IMR-90 (cell line): Measurements from ENCODE around the gene PDCD1. TPM values are rescaled to one million over a fixed set of nuclear protein-coding genes. Genes with fewer than 3 reads are reported as not detected.
A peak's percentile ranks its signal among the peaks of the same experiment; 100 is the strongest.

Experiments
- ATAC-seq: fragments of 200-7000 bp; cut with Tn5 transposase; 2 replicates; pipeline ENCODE4 v1.9.1; 2020; ENCODE audit warnings: low read depth, mild to moderate bottlenecking, moderate library complexity
- BruUV-seq: library from RNA; stranded (reverse); fragments of 400-500 nt; replicated peaks from 2 replicates; lab custom pipeline; 2021; lab: Mats Ljungman, UMichigan
- CTCF ChIA-PET: fragments of 300-600 bp; formaldehyde crosslinking; extraction: SDS; loops from one replicate; lab custom pipeline; 2021; ENCODE audit warnings: antibody characterized with exemption; lab: Yijun Ruan, JAX
- POLR2A ChIA-PET: fragments of 300-600 bp; sonication (Branson Sonifier 250); formaldehyde crosslinking; loops from one replicate; lab custom pipeline; 2022; ENCODE audit warnings: antibody characterized with exemption; ENCODE audit not compliant: unreplicated experiment; lab: Charles Lee
- DNase-seq: peaks from one replicate; pipeline ENCODE4 v3.0.0; 2013
- H2AFZ ChIP-seq: replicated peaks from 2 replicates; pipeline ENCODE3; 2013; ENCODE audit warnings: low read length, mild to moderate bottlenecking; ENCODE audit not compliant: poor library complexity
- H2AK5ac ChIP-seq: 2 replicates; pipeline ENCODE4 v1.6.1; 2013; ENCODE audit warnings: low read depth, low read length, inconsistent platforms
- H2AK9ac ChIP-seq: replicated peaks from 2 replicates; pipeline ENCODE3; 2013; ENCODE audit warnings: mild to moderate bottlenecking, low read depth, low read length, moderate library complexity; ENCODE audit not compliant: poor library complexity
- H2BK120ac ChIP-seq: 2 replicates; pipeline ENCODE4 v1.6.1; 2013; ENCODE audit warnings: low read depth, low read length, inconsistent platforms
- H2BK15ac ChIP-seq: 3 replicates; pipeline ENCODE4 v1.6.1; 2013; ENCODE audit warnings: low read depth, low read length, inconsistent platforms
- H2BK20ac ChIP-seq: 2 replicates; pipeline ENCODE4 v1.6.1; 2013; ENCODE audit warnings: low read depth, mild to moderate bottlenecking, inconsistent platforms, low read length, moderate library complexity
- H2BK5ac ChIP-seq: 2 replicates; pipeline ENCODE4 v1.6.1; 2013; ENCODE audit warnings: mild to moderate bottlenecking, low read depth, low read length, inconsistent platforms; ENCODE audit not compliant: poor library complexity, severe bottlenecking
- H3K14ac ChIP-seq: replicated peaks from 2 replicates; pipeline ENCODE4 v1.6.1; 2013; ENCODE audit warnings: low read depth, low read length, inconsistent platforms
- H3K18ac ChIP-seq: 2 replicates; pipeline ENCODE4 v1.6.1; 2013; ENCODE audit warnings: low read depth, low read length, control low read depth
- H3K23ac ChIP-seq: 2 replicates; pipeline ENCODE4 v1.6.1; 2013; ENCODE audit warnings: low read depth, low read length, inconsistent platforms
- H3K27ac ChIP-seq: 2 replicates; pipeline ENCODE4 v1.5.1; 2013; ENCODE audit warnings: mild to moderate bottlenecking, control low read depth, low read length; ENCODE audit not compliant: insufficient read depth
- H3K27me3 ChIP-seq: 2 replicates; pipeline ENCODE4 v1.6.1; 2013; ENCODE audit warnings: low read length; ENCODE audit not compliant: control insufficient read depth, insufficient read depth
- H3K36me3 ChIP-seq: 2 replicates; pipeline ENCODE4 v1.6.1; 2013; ENCODE audit warnings: low read length, mixed read lengths; ENCODE audit not compliant: control insufficient read depth, insufficient read depth
- H3K4ac ChIP-seq: 2 replicates; pipeline ENCODE4 v1.6.1; 2013; ENCODE audit warnings: low read depth, low read length, inconsistent platforms
- H3K4me1 ChIP-seq: 2 replicates; pipeline ENCODE4 v1.6.1; 2013; ENCODE audit warnings: low read length, mixed read lengths; ENCODE audit not compliant: control insufficient read depth, insufficient read depth
- H3K4me2 ChIP-seq: 2 replicates; pipeline ENCODE4 v1.6.1; 2013; ENCODE audit warnings: low read depth, mild to moderate bottlenecking, control low read depth, low read length, moderate library complexity
- H3K4me3 ChIP-seq: 2 replicates; pipeline ENCODE4 v1.5.1; 2013; ENCODE audit warnings: low read depth, mild to moderate bottlenecking, control low read depth, low read length, moderate library complexity; ENCODE audit not compliant: insufficient read depth
- H3K56ac ChIP-seq: 2 replicates; pipeline ENCODE4 v1.6.1; 2013; ENCODE audit warnings: low read length, inconsistent platforms; ENCODE audit not compliant: insufficient read depth; ENCODE audit errors: extremely low read depth
- H3K79me1 ChIP-seq, 2 experiments: 2 replicates each; pipeline ENCODE4 v1.6.1; 2013; ENCODE audit warnings: low read length in 2 of 2, inconsistent platforms in 1 of 2, low read depth in 1 of 2
- H3K9ac ChIP-seq: 2 replicates; pipeline ENCODE4 v1.6.1; 2013; ENCODE audit warnings: low read depth, low read length, control low read depth
- H3K9me1 ChIP-seq: 2 replicates; pipeline ENCODE4 v1.6.1; 2013; ENCODE audit warnings: low read length, inconsistent platforms; ENCODE audit not compliant: insufficient read depth
- H3K9me3 ChIP-seq: 2 replicates; pipeline ENCODE4 v1.6.1; 2013; ENCODE audit warnings: low read length; ENCODE audit not compliant: control insufficient read depth, insufficient read depth
- H4K20me1 ChIP-seq: 2 replicates; pipeline ENCODE4 v1.6.1; 2013; ENCODE audit warnings: low read length, inconsistent platforms; ENCODE audit not compliant: insufficient read depth
- H4K5ac ChIP-seq: 2 replicates; pipeline ENCODE4 v1.6.1; 2013; ENCODE audit warnings: mild to moderate bottlenecking, low read depth, low read length, control low read depth
- H4K8ac ChIP-seq, 2 experiments: 2 replicates each; pipeline ENCODE4 v1.6.1; 2013; ENCODE audit warnings: low read depth in 2 of 2, low read length in 2 of 2, control low read depth in 1 of 2, inconsistent platforms in 1 of 2
- H4K91ac ChIP-seq: 2 replicates; pipeline ENCODE4 v1.6.1; 2013; ENCODE audit warnings: low read depth, low read length, inconsistent platforms; ENCODE audit not compliant: insufficient read depth
- WGBS, 2 experiments: methylation state at CpG; one replicate each; pipeline versions ENCODE4 v1.1.5 to v1.1.7; 2013; ENCODE audit warnings: missing lambda C conversion rate in 2 of 2; ENCODE audit not compliant: insufficient read length in 1 of 2; ENCODE audit errors: extremely low coverage in 2 of 2; 5-methylcytosine and 5-hydroxymethylcytosine counted together
- dilution Hi-C: fragments of 300-500 bp; cut with HindIII; formaldehyde crosslinking; loops from one replicate; pipeline ENCODE4 v1.14.3; 2018; ENCODE audit warnings: low sequenced_read_pairs; ENCODE audit not compliant: unreplicated experiment
- in situ Hi-C: fragments of 300-500 bp; cut with MboI; formaldehyde crosslinking; loops from 3 replicates; pipeline ENCODE4 v1.14.3; 2019; ENCODE audit warnings: low sequenced_read_pairs, inconsistent platforms, mixed read lengths
- intact Hi-C: fragments of 100-400 bp; cut with micrococcal nuclease; formaldehyde crosslinking; loops from 2 replicates; pipeline ENCODE4 v1.10.0; 2022
- polyA plus RNA-seq, 3 experiments: library from polyadenylated mRNA; depleted of rRNA; stranded (reverse); fragments of >200 nt; gene quantifications; 2 replicates each; pipeline ENCODE4 v1.2.3, GENCODE V29; 2012; ENCODE audit warnings: low replicate concordance in 1 of 3
- total RNA-seq: library from RNA; depleted of rRNA; stranded (reverse); fragments of >200 nt; gene quantifications from 2 replicates; pipeline ENCODE4 v1.2.3, GENCODE V29; 2012
- TF ChIP-seq, protein P1 (sequence below): fragments of 150-350 bp; IDR thresholded peaks from 2 replicates; pipeline ENCODE4 v1.6.1; 2017; ENCODE audit warnings: mild to moderate bottlenecking, antibody characterized with exemption, low read length, low read depth
- TF ChIP-seq, protein P2 (sequence below): conservative IDR thresholded peaks from 2 replicates; pipeline ENCODE4 v1.5.1; 2012; ENCODE audit warnings: mild to moderate bottlenecking, low read depth, low read length, improper control_type of control experiment

PDCD1 gene
- total and polyA plus RNA-seq, 2 of the 4 experiments (the other 2 are of a cell fraction) = not detected

DNA sequence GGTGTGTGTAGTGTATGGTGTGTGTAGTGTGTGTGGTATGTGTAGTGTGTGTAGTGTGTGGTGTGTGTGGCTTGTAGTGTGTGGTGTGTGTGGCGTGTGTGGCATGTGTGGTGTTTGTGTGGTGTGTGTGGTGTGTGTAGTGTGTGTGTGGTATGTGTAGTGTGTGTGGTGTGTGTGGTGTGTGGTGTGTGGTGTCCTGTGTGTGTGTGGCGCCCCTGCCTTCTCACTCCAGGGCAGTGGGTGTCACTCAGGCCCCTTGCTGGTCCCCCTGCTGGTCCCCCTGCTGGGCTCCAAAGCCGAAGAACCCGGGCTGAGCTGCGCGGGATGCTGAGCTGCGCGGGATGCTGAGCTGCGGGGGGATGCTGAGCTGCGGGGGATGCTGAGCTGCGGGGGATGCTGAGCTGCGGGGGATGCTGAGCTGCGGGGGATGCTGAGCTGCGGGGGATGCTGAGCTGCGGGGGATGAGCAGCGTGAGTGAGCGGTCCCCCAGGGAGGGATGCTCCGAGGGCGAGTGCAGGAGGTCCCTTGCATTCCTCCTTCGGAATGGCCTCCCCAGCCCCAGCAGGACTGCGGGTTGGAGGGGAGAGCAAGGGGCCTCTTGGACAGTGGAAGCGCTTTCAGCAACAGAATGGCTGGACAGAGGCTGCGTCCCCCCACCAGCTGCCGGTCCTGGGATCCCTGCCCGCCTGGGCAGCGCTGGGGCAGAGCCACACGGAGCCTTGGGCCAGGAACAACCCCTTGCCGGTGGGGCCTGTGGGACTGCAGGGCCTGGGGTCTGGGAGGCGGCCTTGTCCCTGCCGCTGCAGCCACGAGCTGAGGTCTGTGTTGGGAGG lies 7.5 kb upstream of the PDCD1 start:
- Histone ChIP-seq H2BK15ac (no peak overlapping the region), H3K4me3 (no peak overlapping the region), H3K27me3 (peaks cover 47% of the 10 kb centered on the region), H3K23ac (no peak overlapping the region), H3K9me3 (no peaks in the 10 kb centered on the region), H2BK5ac (peak overlapping the region; percentile 96), H3K14ac (no peak overlapping the region), H3K27ac (no peak overlapping the region), H2AFZ (peak overlapping the region; percentile 7), H2AK5ac (no peak overlapping the region), H4K20me1 (peaks cover 5% of the 10 kb centered on the region), H4K8ac (no peak overlapping the region), H3K18ac (no peak overlapping the region), H4K91ac (no peak overlapping the region), H3K4me1 (no peaks in the 10 kb centered on the region; the same call in 1 of the 2 replicates), H3K36me3 (no peaks in the 10 kb centered on the region), H3K56ac (no peak overlapping the region), H2BK120ac (no peak overlapping the region), H3K79me1 (no peaks in the 10 kb centered on the region), H2AK9ac (no peak overlapping the region), H2BK20ac (no peak overlapping the region), H3K9me1 (peaks cover 19% of the 10 kb centered on the region), H3K4ac (no peak overlapping the region), H3K9ac (no peak overlapping the region), H4K5ac (no peak overlapping the region), H3K4me2 (no peak overlapping the region)
- ATAC-seq = peak; percentile 55
- dilution Hi-C loops (no loop called here), in situ Hi-C loops (no loop called here), intact Hi-C loops (no loop called here)
- BruUV-seq = no TSS peak
- TF ChIP-seq, protein P1, sequence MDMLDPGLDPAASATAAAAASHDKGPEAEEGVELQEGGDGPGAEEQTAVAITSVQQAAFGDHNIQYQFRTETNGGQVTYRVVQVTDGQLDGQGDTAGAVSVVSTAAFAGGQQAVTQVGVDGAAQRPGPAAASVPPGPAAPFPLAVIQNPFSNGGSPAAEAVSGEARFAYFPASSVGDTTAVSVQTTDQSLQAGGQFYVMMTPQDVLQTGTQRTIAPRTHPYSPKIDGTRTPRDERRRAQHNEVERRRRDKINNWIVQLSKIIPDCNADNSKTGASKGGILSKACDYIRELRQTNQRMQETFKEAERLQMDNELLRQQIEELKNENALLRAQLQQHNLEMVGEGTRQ = no peak
- TF ChIP-seq, protein P2, sequence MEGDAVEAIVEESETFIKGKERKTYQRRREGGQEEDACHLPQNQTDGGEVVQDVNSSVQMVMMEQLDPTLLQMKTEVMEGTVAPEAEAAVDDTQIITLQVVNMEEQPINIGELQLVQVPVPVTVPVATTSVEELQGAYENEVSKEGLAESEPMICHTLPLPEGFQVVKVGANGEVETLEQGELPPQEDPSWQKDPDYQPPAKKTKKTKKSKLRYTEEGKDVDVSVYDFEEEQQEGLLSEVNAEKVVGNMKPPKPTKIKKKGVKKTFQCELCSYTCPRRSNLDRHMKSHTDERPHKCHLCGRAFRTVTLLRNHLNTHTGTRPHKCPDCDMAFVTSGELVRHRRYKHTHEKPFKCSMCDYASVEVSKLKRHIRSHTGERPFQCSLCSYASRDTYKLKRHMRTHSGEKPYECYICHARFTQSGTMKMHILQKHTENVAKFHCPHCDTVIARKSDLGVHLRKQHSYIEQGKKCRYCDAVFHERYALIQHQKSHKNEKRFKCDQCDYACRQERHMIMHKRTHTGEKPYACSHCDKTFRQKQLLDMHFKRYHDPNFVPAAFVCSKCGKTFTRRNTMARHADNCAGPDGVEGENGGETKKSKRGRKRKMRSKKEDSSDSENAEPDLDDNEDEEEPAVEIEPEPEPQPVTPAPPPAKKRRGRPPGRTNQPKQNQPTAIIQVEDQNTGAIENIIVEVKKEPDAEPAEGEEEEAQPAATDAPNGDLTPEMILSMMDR = no peak
- CTCF ChIA-PET = no interaction called here
- POLR2A ChIA-PET = no interaction called here
- WGBS, 2 experiments = 22% methylated on average over 5 of the region's 31 CpGs; no CpG with 5 or more reads in 1 of the 2 experiments
- peak; percentile 16 for DNase-seq
